ENCODE results near the gene ABHD17C.

GRCh38 chr15:80744826-80745225 is 49.7 kb downstream of the ABHD17C start:
- TF ChIP-seq, protein P1, sequence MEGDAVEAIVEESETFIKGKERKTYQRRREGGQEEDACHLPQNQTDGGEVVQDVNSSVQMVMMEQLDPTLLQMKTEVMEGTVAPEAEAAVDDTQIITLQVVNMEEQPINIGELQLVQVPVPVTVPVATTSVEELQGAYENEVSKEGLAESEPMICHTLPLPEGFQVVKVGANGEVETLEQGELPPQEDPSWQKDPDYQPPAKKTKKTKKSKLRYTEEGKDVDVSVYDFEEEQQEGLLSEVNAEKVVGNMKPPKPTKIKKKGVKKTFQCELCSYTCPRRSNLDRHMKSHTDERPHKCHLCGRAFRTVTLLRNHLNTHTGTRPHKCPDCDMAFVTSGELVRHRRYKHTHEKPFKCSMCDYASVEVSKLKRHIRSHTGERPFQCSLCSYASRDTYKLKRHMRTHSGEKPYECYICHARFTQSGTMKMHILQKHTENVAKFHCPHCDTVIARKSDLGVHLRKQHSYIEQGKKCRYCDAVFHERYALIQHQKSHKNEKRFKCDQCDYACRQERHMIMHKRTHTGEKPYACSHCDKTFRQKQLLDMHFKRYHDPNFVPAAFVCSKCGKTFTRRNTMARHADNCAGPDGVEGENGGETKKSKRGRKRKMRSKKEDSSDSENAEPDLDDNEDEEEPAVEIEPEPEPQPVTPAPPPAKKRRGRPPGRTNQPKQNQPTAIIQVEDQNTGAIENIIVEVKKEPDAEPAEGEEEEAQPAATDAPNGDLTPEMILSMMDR (conservative IDR thresholded peaks at IDR 0.05; ENCODE audit: low read depth, low read length): no peak
- TF ChIP-seq EZH2 (IDR thresholded peaks at IDR 0.05; ENCODE audit: low read length, unreplicated experiment): no peak
- TF ChIP-seq EZH2phosphoT487 (IDR thresholded peaks at IDR 0.05; ENCODE audit: borderline replicate concordance, low read length): no peak

All from PC-3 (cell line).